Fibroblast of lung (primary cell): Measurements from ENCODE around the gene RIN3. TPM values are rescaled to one million over a fixed set of nuclear protein-coding genes. Genes with fewer than 3 reads are reported as not detected.

Source experiments
- DNase-seq, 2 donors: peaks; one replicate each; pipeline versions ENCODE4 v3.0.0 to v3.0.0-alpha.2; 2010; ENCODE audit warnings: low read depth in 2 of 2
- H2AFZ ChIP-seq: 2 replicates; pipeline ENCODE4 v1.5.1; 2012; ENCODE audit warnings: low read length, control low read depth, inconsistent platforms
- H3K27ac ChIP-seq: 2 replicates; pipeline ENCODE4 v1.5.1; 2011; ENCODE audit warnings: low read length, control low read depth; ENCODE audit not compliant: insufficient read depth
- H3K27me3 ChIP-seq: 2 replicates; pipeline ENCODE4 v1.5.1; 2011; ENCODE audit warnings: mild to moderate bottlenecking, low read length; ENCODE audit not compliant: control insufficient read depth, insufficient read depth
- H3K36me3 ChIP-seq: 2 replicates; pipeline ENCODE4 v1.5.1; 2011; ENCODE audit warnings: low read length; ENCODE audit not compliant: control insufficient read depth, insufficient read depth
- H3K4me1 ChIP-seq: 2 replicates; pipeline ENCODE4 v1.5.1; 2011; ENCODE audit warnings: low read length; ENCODE audit not compliant: control insufficient read depth, insufficient read depth; ENCODE audit errors: extremely low read depth
- H3K4me2 ChIP-seq: 2 replicates; pipeline ENCODE4 v1.5.1; 2011; ENCODE audit warnings: low read length, control low read depth; ENCODE audit not compliant: insufficient read depth; ENCODE audit errors: extremely low read depth
- H3K4me3 ChIP-seq, 4 experiments: fragments of 200-600 bp in 1 of 4; sonication (generic) in 1 of 4; replicated peaks in 1 of 4; 2 replicates each; pipeline ENCODE4 v1.5.1; 2011 to 2016; ENCODE audit warnings: low read length in 4 of 4, low read depth in 3 of 4, mild to moderate bottlenecking in 3 of 4, control low read depth in 2 of 4, inconsistent platforms in 1 of 4, mixed read lengths in 1 of 4; ENCODE audit not compliant: insufficient read depth in 1 of 4; ENCODE audit errors: control extremely low read depth in 1 of 4
- H3K79me2 ChIP-seq: 2 replicates; pipeline ENCODE4 v1.5.1; 2012; ENCODE audit warnings: mild to moderate bottlenecking, low read length, inconsistent platforms; ENCODE audit not compliant: control insufficient read depth, insufficient read depth
- H3K9ac ChIP-seq: 2 replicates; pipeline ENCODE4 v1.5.1; 2011; ENCODE audit warnings: mild to moderate bottlenecking, low read length, control low read depth; ENCODE audit not compliant: insufficient read depth
- H3K9me3 ChIP-seq: 2 replicates; pipeline ENCODE4 v1.5.1; 2012; ENCODE audit warnings: low read depth, low read length; ENCODE audit not compliant: control insufficient read depth, insufficient read depth
- H4K20me1 ChIP-seq: 2 replicates; pipeline ENCODE4 v1.5.1; 2011; ENCODE audit warnings: low read length; ENCODE audit not compliant: control insufficient read depth, insufficient read depth; ENCODE audit errors: extremely low read depth
- EZH2 ChIP-seq: IDR thresholded peaks from 2 replicates; pipeline ENCODE4 v1.5.1; 2012; ENCODE audit warnings: low read length, control low read depth, mild to moderate bottlenecking; ENCODE audit errors: missing control alignments
- polyA plus RNA-seq, 2 donors: library from polyadenylated mRNA; depleted of rRNA in 1 of 2; stranded (reverse) in 1 of 2; unstranded in 1 of 2; fragments of >200 nt; gene quantifications; 2 replicates each; pipeline ENCODE4 v1.2.1, GENCODE V29; 2011 to 2012; ENCODE audit warnings: missing spikeins in 1 of 2
- total RNA-seq: library from RNA; depleted of rRNA; stranded (reverse); fragments of >200 nt; gene quantifications from 2 replicates; pipeline ENCODE4 v1.2.1, GENCODE V29; 2014
- TF ChIP-seq, protein P1 (sequence below), 2 donors: IDR thresholded peaks in 1 of 2; conservative IDR thresholded peaks in 1 of 2; 1 replicate in 1 of 2; 2 replicates in 1 of 2; pipeline ENCODE4 v1.5.1; 2011 to 2012; ENCODE audit warnings: low read length in 2 of 2, control low read depth in 1 of 2, inconsistent platforms in 1 of 2, low read depth in 1 of 2, mild to moderate bottlenecking in 1 of 2

Gene RIN3
- total and polyA plus RNA-seq, 2 donors (not counting 1 experiment from before 2014, with no cell fraction given): 8.9 to 9.2 TPM

DNA sequence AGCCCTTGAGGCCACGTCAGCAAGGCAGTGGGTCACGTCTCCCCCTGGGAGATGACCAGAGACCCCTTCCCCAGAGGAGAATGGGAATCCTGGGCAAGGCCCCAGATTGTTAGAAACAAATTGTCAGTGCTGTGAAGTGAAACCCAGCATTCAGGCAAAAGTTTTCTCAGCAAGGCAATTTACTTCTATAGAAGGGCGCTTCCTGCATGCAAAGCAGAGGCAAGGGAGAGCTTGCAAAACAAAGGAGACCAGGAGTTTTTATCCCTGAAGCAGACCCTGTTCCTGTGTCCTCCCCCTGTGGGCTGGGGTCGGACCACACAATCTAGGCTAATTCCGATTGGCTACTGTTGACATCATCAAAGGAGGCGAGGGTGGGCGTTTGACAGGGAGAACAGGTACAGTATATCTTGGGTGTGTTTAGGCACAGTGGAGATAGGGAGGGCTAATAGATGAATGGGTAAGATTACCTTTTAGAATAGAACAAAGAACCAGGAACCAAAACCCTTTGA, 114.2 kb downstream of the RIN3 start:
- Histone ChIP-seq H3K9ac (no peak overlapping the region), H4K20me1 (no peaks in the 10 kb centered on the region), H3K27me3 (no peaks in the 10 kb centered on the region), H2AFZ (no peak overlapping the region), H3K79me2 (no peaks in the 10 kb centered on the region), H3K9me3 (peaks cover 2% of the 10 kb centered on the region), H3K4me3 (no peak overlapping the region), H3K4me1 (peaks cover 20% of the 10 kb centered on the region), H3K4me2 (no peak overlapping the region), H3K36me3 (peaks cover 2% of the 10 kb centered on the region), H3K27ac (no peak overlapping the region)
- TF ChIP-seq, protein P1, sequence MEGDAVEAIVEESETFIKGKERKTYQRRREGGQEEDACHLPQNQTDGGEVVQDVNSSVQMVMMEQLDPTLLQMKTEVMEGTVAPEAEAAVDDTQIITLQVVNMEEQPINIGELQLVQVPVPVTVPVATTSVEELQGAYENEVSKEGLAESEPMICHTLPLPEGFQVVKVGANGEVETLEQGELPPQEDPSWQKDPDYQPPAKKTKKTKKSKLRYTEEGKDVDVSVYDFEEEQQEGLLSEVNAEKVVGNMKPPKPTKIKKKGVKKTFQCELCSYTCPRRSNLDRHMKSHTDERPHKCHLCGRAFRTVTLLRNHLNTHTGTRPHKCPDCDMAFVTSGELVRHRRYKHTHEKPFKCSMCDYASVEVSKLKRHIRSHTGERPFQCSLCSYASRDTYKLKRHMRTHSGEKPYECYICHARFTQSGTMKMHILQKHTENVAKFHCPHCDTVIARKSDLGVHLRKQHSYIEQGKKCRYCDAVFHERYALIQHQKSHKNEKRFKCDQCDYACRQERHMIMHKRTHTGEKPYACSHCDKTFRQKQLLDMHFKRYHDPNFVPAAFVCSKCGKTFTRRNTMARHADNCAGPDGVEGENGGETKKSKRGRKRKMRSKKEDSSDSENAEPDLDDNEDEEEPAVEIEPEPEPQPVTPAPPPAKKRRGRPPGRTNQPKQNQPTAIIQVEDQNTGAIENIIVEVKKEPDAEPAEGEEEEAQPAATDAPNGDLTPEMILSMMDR (conservative IDR thresholded peaks at IDR 0.05 in 1 of 2, IDR thresholded peaks at IDR 0.05 in 1 of 2; ENCODE audit: low read depth in 1 of 2, low read length in 2 of 2): no peak
- TF ChIP-seq EZH2: no peak
- no peak for DNase-seq

DNA sequence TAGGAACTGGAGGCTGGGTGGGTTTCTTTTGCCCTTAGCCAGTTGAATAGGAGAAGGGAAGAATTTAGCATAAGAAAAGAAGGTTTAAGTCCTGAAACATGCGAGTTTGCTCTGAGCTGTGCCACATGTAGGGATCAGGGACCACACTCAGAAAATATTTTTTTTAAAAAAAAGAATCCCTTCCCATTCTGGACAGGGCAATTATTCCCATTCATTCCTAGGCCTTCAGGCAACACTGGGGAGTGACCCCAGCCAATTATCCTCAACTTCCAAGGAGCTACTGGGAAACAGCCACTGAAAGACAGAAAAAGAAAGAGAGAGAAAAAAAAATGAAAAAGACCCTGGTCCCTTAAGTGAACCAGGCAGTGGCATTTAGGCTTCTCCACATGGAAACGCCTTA, 115.1 kb downstream of the RIN3 start:
- peaks cover 22% of the 10 kb centered on the region for H3K4me1 ChIP-seq
- H3K79me2 ChIP-seq: no peaks in the 10 kb centered on the region
- H3K9me3 ChIP-seq: peaks cover 2% of the 10 kb centered on the region
- no peak overlapping the region for H3K4me2 ChIP-seq
- H4K20me1 ChIP-seq: no peaks in the 10 kb centered on the region
- no peak for DNase-seq
- H3K36me3 ChIP-seq: peaks cover 2% of the 10 kb centered on the region
- H3K4me3 ChIP-seq: no peak overlapping the region
- no peaks in the 10 kb centered on the region for H3K27me3 ChIP-seq
- TF ChIP-seq EZH2: no peak
- TF ChIP-seq, protein P1 (conservative IDR thresholded peaks at IDR 0.05 in 1 of 2, IDR thresholded peaks at IDR 0.05 in 1 of 2; ENCODE audit: low read depth in 1 of 2, low read length in 2 of 2): no peak
- no peak overlapping the region for H2AFZ ChIP-seq
- H3K27ac ChIP-seq: no peak overlapping the region
- H3K9ac ChIP-seq: no peak overlapping the region

DNA sequence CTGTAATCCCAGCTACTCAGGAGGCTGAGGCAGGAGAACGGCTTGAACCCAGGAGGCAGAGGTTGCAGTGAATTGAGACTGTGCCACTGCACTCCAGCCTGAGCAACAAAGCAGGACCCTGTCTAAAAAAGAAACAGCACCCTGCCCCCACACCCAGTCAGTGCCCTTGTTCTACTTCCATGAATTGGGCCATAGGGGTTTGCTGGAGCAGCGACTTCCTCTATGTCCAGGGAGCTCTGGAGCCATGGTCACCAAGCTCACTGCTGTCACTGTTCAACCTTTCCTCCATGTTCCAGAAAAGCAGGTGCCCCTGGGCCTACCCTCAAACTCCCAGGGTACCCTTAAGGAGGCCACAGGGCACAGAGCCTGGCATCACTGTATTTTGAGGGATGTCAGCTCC, 116.8 kb downstream of the RIN3 start:
- H3K27ac ChIP-seq: no peak overlapping the region
- H3K4me1 ChIP-seq: peaks cover 17% of the 10 kb centered on the region
- no peak overlapping the region for H2AFZ ChIP-seq
- DNase-seq: no peak
- H3K36me3 ChIP-seq: peaks cover 2% of the 10 kb centered on the region
- no peaks in the 10 kb centered on the region for H3K27me3 ChIP-seq
- H3K9ac ChIP-seq: no peak overlapping the region
- no peak overlapping the region for H3K4me3 ChIP-seq
- H3K9me3 ChIP-seq: peaks cover 2% of the 10 kb centered on the region
- TF ChIP-seq, protein P1 (conservative IDR thresholded peaks at IDR 0.05 in 1 of 2, IDR thresholded peaks at IDR 0.05 in 1 of 2; ENCODE audit: low read depth in 1 of 2, low read length in 2 of 2): no peak
- TF ChIP-seq EZH2: no peak
- no peaks in the 10 kb centered on the region for H4K20me1 ChIP-seq
- H3K4me2 ChIP-seq: no peak overlapping the region
- H3K79me2 ChIP-seq: no peaks in the 10 kb centered on the region
